ENCODE data around the gene FBXO31.

- peak; percentile 74 for TF ChIP-seq CTCF (IDR thresholded peaks at IDR 0.05; ENCODE audit: low read depth, low read length)
- no peak for TF ChIP-seq EZH2phosphoT487 (IDR thresholded peaks at IDR 0.05; ENCODE audit: low read depth)
These were observed 105.1 kb downstream of the FBXO31 start for GRCh38 chr16:87278191-87279093.
